ENCODE measurements around the gene SALL3. TPM values are rescaled to one million over a fixed set of nuclear protein-coding genes. Genes with fewer than 3 reads are reported as not detected.
"Not testable (repeated sequence)": the region's sequence is repeated elsewhere in the genome, so short reads cannot be mapped to it uniquely, and the experiment has no call there.

Gene SALL3
- total RNA-seq, 4 donors from 2014 or later: not detected

DNA sequence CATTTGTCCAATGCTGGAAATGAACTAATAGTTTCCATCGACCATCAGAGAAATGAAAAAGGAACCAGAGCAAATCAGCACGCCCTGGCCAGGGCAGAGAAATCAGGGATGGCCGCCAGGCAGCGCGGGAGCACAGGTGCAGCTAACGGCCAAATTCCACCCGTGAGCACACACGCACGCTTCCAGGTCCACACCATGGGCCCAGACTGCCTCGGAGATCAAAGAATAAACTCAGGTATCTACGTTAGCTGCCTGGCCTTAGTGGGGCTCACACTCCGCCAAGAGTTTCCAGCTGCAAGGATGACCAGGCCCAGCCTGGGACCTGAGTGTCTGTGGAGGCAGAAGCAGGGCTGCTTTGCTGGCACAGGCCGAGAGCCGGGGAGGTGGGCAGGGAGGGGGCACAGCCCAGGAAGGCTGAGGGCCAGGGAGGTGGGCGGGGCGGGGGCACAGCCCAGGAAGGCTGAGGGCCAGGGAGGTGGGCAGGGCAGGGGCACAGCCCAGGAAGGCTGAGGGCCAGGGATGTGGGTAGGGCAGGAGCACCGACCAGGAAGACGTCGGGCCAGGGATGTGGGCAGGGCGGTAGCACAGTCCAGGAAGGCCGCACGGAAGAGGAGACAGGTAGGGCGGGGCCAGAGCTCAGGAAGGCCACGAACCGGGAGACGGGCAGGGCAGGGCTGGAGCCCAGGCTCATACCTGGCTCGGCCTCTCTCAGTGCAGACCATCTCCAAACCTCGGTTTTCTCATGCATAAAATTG, 43.2 kb upstream of the SALL3 start:
- Histone ChIP-seq H3K4me1 (no peaks in the 10 kb centered on the region), H3K36me3 (no peaks in the 10 kb centered on the region), H3K27ac (no peak overlapping the region), H3K4me3 (no peak overlapping the region), H3K9me3 (no peaks in the 10 kb centered on the region), H3K27me3 (no peaks in the 10 kb centered on the region)
- TF ChIP-seq POLR2A (IDR thresholded peaks at IDR 0.05): no peak
- TF ChIP-seq CTCF (IDR thresholded peaks at IDR 0.05): no peak
- DNase-seq: no peak

GRCh38 chr18:78937166-78937565, 42.5 kb upstream of the SALL3 start:
- Histone ChIP-seq H3K36me3 (no peaks in the 10 kb centered on the region), H3K27ac (no peak overlapping the region), H3K9me3 (no peaks in the 10 kb centered on the region), H3K4me1 (no peaks in the 10 kb centered on the region), H3K4me3 (no peak overlapping the region), H3K27me3 (no peaks in the 10 kb centered on the region)
- TF ChIP-seq CTCF (IDR thresholded peaks at IDR 0.05) (no peak), POLR2A (IDR thresholded peaks at IDR 0.05) (no peak)
- DNase-seq: no peak

DNA sequence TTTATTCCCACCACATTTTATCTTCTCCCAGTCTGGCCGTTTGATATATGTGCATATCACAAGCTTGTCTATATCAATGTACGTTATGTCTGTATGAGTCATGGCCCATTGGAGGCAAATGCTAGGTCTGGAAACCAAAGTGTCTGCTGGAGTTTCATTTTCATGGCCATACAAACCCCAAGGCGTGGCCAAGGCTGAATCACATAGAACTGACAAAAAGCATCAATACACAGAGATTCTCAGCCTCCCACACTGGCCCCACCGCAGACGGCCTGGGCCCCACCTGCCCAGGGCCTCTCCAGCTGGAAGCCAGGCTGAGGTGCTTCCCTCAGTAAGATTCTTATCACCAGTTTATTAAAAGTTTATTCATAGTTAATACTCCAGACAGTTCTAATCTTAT, 40.5 kb upstream of the SALL3 start:
- H3K4me3 ChIP-seq: no peak overlapping the region

DNA sequence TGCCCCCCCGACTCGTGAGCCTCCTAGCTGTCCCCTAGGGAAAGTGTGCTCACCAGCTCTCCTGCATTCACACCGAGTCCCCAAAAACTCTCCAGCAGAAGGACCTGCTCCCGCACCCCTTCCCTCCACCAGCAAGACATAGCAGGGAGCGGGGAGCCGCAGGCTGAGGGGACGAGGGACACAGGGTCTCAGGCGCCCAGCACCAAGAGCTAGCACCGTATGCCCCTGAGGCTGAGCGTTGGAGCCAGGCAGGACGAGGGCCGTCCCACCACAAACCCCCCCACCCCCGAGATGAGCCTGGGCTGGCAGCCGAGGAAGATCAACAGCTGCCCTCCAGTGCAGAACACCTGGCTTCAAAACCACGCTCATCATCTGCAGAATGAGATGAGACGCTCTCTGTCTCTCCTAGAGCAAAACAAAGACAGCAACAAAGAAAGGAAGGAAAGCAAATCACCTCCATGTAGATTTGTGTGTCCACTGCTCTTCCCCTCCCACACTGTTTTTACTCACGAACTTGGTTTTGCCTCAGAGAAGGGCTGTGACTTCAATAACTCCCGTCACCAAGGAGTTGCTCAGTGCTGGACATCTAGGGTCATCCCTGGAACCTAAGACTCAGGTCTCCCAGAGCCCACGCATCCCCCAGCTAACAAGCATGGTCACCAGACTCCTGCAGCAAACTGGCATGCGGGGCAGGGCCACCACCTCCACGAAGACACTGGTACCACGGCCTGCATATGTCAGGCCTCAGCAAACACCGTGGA, 39.7 kb upstream of the SALL3 start:
- no peaks in the 10 kb centered on the region for H3K27me3 ChIP-seq

More for the DNA sequence above, 40.5 kb upstream of the SALL3 start:
- H3K36me3 ChIP-seq: no peaks in the 10 kb centered on the region
- no peaks in the 10 kb centered on the region for H3K4me1 ChIP-seq
- no peaks in the 10 kb centered on the region for H3K9me3 ChIP-seq
- TF ChIP-seq POLR2A (IDR thresholded peaks at IDR 0.05) (no peak), CTCF (IDR thresholded peaks at IDR 0.05) (no peak)
- DNase-seq: no peak
- no peak overlapping the region for H3K27ac ChIP-seq
- no peaks in the 10 kb centered on the region for H3K27me3 ChIP-seq

GRCh38 chr18:78942236-78942635, 37.4 kb upstream of the SALL3 start:
- H3K4me3 ChIP-seq, H3K9me3 ChIP-seq, DNase-seq, H3K4me1 ChIP-seq, H3K36me3 ChIP-seq, H3K27ac ChIP-seq, H3K27me3 ChIP-seq: not testable (repeated sequence)

More for the DNA sequence above, 39.7 kb upstream of the SALL3 start:
- no peak for DNase-seq
- Histone ChIP-seq H3K27ac (no peak overlapping the region), H3K9me3 (no peaks in the 10 kb centered on the region), H3K4me3 (no peak overlapping the region), H3K36me3 (no peaks in the 10 kb centered on the region), H3K4me1 (no peaks in the 10 kb centered on the region)
- no peak for TF ChIP-seq CTCF (IDR thresholded peaks at IDR 0.05)

DNA sequence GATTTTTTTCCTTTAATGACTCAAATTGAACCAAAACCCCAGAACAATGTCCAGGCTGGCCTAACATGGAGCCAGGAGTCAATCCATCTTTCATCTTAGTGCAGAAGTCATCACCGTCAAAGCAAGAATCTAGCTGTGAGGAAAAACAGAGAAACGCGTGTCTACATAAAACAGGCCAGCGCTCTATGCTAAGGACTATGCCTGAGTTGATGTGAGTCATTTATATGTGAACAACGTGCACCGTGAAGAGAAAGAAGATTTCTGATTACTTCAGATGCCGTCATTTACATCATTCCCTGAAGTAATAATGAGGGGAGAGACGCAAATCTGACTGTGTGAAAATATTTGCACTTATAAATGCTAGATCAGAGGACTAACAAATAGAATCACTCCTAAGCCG, 34.0 kb upstream of the SALL3 start:
- no peaks in the 10 kb centered on the region for H3K27me3 ChIP-seq
- H3K27ac ChIP-seq: no peak overlapping the region
- DNase-seq: no peak
- no peaks in the 10 kb centered on the region for H3K4me1 ChIP-seq
- TF ChIP-seq CTCF (IDR thresholded peaks at IDR 0.05) (no peak), POLR2A (IDR thresholded peaks at IDR 0.05) (no peak)
- no peaks in the 10 kb centered on the region for H3K9me3 ChIP-seq
- no peaks in the 10 kb centered on the region for H3K36me3 ChIP-seq
- H3K4me3 ChIP-seq: no peak overlapping the region
